Measurements from ENCODE around the gene NCLN.

DNA sequence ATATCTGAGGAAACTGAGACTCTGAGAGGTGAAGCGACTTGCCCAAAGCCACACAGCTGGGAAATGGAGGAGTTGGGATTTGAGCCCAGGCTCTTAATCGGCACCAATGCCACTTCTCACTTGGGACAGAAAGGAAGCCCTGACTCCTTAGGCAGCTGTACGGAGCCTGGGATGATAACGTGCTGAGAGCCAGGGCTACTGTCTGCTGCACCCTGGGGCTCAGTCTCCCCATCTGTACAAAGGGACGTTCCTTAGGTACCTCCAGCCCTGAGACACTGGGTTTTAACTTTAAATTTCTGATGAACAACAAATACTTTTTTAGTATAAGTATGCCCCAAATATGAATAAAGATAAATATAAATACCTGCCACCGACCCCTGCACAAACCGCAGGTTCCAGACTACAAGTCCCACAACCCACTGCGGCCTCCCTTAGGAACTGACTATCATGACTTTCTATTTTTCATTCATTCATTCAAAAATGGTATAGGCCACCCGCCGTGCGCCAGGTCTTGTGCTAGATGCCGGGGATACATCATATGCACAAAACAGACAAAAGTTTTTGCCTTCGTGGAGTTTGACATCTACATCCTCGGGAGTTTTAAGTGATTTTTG, 776 bp upstream of the NCLN start:
- no peak for TF ChIP-seq SMC3 (conservative IDR thresholded peaks at IDR 0.05; ENCODE audit: insufficient read depth, low read depth, low read length)
- TF ChIP-seq, protein P1, sequence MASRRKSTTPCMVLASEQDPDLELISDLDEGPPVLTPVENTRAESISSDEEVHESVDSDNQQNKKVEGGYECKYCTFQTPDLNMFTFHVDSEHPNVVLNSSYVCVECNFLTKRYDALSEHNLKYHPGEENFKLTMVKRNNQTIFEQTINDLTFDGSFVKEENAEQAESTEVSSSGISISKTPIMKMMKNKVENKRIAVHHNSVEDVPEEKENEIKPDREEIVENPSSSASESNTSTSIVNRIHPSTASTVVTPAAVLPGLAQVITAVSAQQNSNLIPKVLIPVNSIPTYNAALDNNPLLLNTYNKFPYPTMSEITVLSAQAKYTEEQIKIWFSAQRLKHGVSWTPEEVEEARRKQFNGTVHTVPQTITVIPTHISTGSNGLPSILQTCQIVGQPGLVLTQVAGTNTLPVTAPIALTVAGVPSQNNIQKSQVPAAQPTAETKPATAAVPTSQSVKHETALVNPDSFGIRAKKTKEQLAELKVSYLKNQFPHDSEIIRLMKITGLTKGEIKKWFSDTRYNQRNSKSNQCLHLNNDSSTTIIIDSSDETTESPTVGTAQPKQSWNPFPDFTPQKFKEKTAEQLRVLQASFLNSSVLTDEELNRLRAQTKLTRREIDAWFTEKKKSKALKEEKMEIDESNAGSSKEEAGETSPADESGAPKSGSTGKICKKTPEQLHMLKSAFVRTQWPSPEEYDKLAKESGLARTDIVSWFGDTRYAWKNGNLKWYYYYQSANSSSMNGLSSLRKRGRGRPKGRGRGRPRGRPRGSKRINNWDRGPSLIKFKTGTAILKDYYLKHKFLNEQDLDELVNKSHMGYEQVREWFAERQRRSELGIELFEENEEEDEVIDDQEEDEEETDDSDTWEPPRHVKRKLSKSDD (conservative IDR thresholded peaks at IDR 0.05; ENCODE audit: low read length) = no peak
- TF ChIP-seq CSDE1 (IDR thresholded peaks at IDR 0.05) = no peak
- TF ChIP-seq ZNF274 (IDR thresholded peaks at IDR 0.05; ENCODE audit: borderline replicate concordance, low read depth, low read length) = no peak
- no peak for TF ChIP-seq CTCF (IDR thresholded peaks at IDR 0.05 in 2 of 3, conservative IDR thresholded peaks at IDR 0.05 in 1 of 3; ENCODE audit: insufficient read depth in 2 of 3, low read depth in 1 of 3, low read length in 3 of 3)
- TF ChIP-seq FOSL1 (tag; conservative IDR thresholded peaks at IDR 0.05) = no peak
- no peak for TF ChIP-seq NR2C2 (CRISPR knock-in tag; IDR thresholded peaks at IDR 0.05)
- no peak for TF ChIP-seq NR2C2 (tag; IDR thresholded peaks at IDR 0.05)
- TF ChIP-seq ELF2 (CRISPR knock-in tag; IDR thresholded peaks at IDR 0.05) = no peak
